ENCODE results near the gene ARMCX4. TPM values are rescaled to one million over a fixed set of nuclear protein-coding genes. Genes with fewer than 3 reads are reported as not detected.

ARMCX4 gene
- 13.3 to 15.4 TPM (median 15.2 TPM) in 3 replicates for total RNA-seq
- long read RNA-seq, partial matches to known transcripts: 0 of 13 reads
- long read RNA-seq, other reads (novel, unspliced or antisense): 13 of 13 reads

GRCh38 chrX:101485212-101485949, at the start of gene ARMCX4:
ARMCX4 (plus strand) TSS chrX:101485456; CDS start chrX:101488590, 3,134 bp downstream.
- TF ChIP-seq CTCF (IDR thresholded peaks at IDR 0.05): no peak
- Mint-ChIP-seq H3K27ac (ENCODE audit: unreplicated experiment) (peak within 1 kb of the TSS; percentile 93), H3K27me3 (ENCODE audit: low read depth) (no peaks in the 10 kb centered on the region), H3K36me3 (ENCODE audit: low read depth) (peaks cover 10% of the 10 kb centered on the region), H3K4me1 (ENCODE audit: low read depth) (peaks cover 14% of the 10 kb centered on the region), H3K9me3 (ENCODE audit: low read depth) (peaks cover 17% of the 10 kb centered on the region), H3K4me3 (ENCODE audit: unreplicated experiment) (peak within 1 kb of the TSS; percentile 85)
- no peak for DNase-seq (ENCODE audit: low spot score)

- no peak overlapping the region for H3K4me3 Mint-ChIP-seq (ENCODE audit: unreplicated experiment)
- no peaks in the 10 kb centered on the region for H3K27me3 Mint-ChIP-seq (ENCODE audit: low read depth)
- no peak for TF ChIP-seq CTCF (IDR thresholded peaks at IDR 0.05)
- peaks cover 31% of the 10 kb centered on the region for H3K36me3 Mint-ChIP-seq (ENCODE audit: low read depth)
- no peaks in the 10 kb centered on the region for H3K4me1 Mint-ChIP-seq (ENCODE audit: low read depth)
- no peak overlapping the region for H3K27ac Mint-ChIP-seq (ENCODE audit: unreplicated experiment)
- H3K9me3 Mint-ChIP-seq (ENCODE audit: low read depth): peaks cover 8% of the 10 kb centered on the region
- DNase-seq (ENCODE audit: low spot score): no peak
Observed at GRCh38 chrX:101442085-101442484, 43.2 kb upstream of the ARMCX4 start.

GRCh38 chrX:101449279-101449678, 36.0 kb upstream of the ARMCX4 start:
- Mint-ChIP-seq H3K36me3 (ENCODE audit: low read depth) (peaks cover 12% of the 10 kb centered on the region), H3K27me3 (ENCODE audit: low read depth) (no peaks in the 10 kb centered on the region), H3K4me1 (ENCODE audit: low read depth) (no peaks in the 10 kb centered on the region), H3K27ac (ENCODE audit: unreplicated experiment) (no peak overlapping the region), H3K9me3 (ENCODE audit: low read depth) (peaks cover 12% of the 10 kb centered on the region), H3K4me3 (ENCODE audit: unreplicated experiment) (no peak overlapping the region)
- no peak for TF ChIP-seq CTCF (IDR thresholded peaks at IDR 0.05)
- DNase-seq (ENCODE audit: low spot score): no peak

- H3K4me3 Mint-ChIP-seq (ENCODE audit: unreplicated experiment): no peak overlapping the region
- H3K27ac Mint-ChIP-seq (ENCODE audit: unreplicated experiment): no peak overlapping the region
Observed at GRCh38 chrX:101450085-101450484, 35.2 kb upstream of the ARMCX4 start.

GRCh38 chrX:101450961-101451360, 34.3 kb upstream of the ARMCX4 start:
- no peak overlapping the region for H3K4me3 Mint-ChIP-seq (ENCODE audit: unreplicated experiment)
- TF ChIP-seq CTCF (IDR thresholded peaks at IDR 0.05): no peak
- no peak for DNase-seq (ENCODE audit: low spot score)
- peaks cover 12% of the 10 kb centered on the region for H3K36me3 Mint-ChIP-seq (ENCODE audit: low read depth)
- peaks cover 12% of the 10 kb centered on the region for H3K9me3 Mint-ChIP-seq (ENCODE audit: low read depth)
- no peaks in the 10 kb centered on the region for H3K4me1 Mint-ChIP-seq (ENCODE audit: low read depth)
- no peak overlapping the region for H3K27ac Mint-ChIP-seq (ENCODE audit: unreplicated experiment)
- H3K27me3 Mint-ChIP-seq (ENCODE audit: low read depth): no peaks in the 10 kb centered on the region

More at GRCh38 chrX:101450085-101450484, 35.2 kb upstream of the ARMCX4 start:
- Mint-ChIP-seq H3K9me3 (ENCODE audit: low read depth) (peaks cover 12% of the 10 kb centered on the region), H3K36me3 (ENCODE audit: low read depth) (peaks cover 13% of the 10 kb centered on the region), H3K27me3 (ENCODE audit: low read depth) (no peaks in the 10 kb centered on the region), H3K4me1 (ENCODE audit: low read depth) (no peaks in the 10 kb centered on the region)
- TF ChIP-seq CTCF (IDR thresholded peaks at IDR 0.05): no peak
- no peak for DNase-seq (ENCODE audit: low spot score)
